ENCODE measurements around the gene HP1BP3.

The HP1BP3 gene

GRCh38 chr1:20763417-20763816 lies 23.7 kb downstream of the HP1BP3 start:
- no peak for FAIRE-seq

GRCh38 chr1:20760322-20760721 lies 26.8 kb downstream of the HP1BP3 start:
- FAIRE-seq: no peak

GRCh38 chr1:20753589-20753988 lies 33.5 kb downstream of the HP1BP3 start:
- no peak for FAIRE-seq

GRCh38 chr1:20751462-20751990 lies 35.6 kb downstream of the HP1BP3 start:
- no peak for FAIRE-seq

- FAIRE-seq: no peak
Measured at GRCh38 chr1:20742671-20743070, 44.4 kb downstream of the HP1BP3 start.

GRCh38 chr1:20740781-20741180 lies 46.3 kb downstream of the HP1BP3 start:
- FAIRE-seq: no peak

- FAIRE-seq: peak; percentile 15
Measured at GRCh38 chr1:20739225-20739624, 47.9 kb downstream of the HP1BP3 start.

- FAIRE-seq: no peak
Measured at GRCh38 chr1:20735581-20736111, 51.5 kb downstream of the HP1BP3 start.

- FAIRE-seq: peak; percentile 31
Measured at GRCh38 chr1:20733360-20733975, 53.6 kb downstream of the HP1BP3 start.

- peak; percentile 100 for FAIRE-seq
Measured at GRCh38 chr1:20732588-20733359, 54.3 kb downstream of the HP1BP3 start, which contains the start of gene SH2D5. SH2D5 (minus strand) TSS chr1:20732703; CDS start chr1:20728044, 4,659 bp downstream.

- peak; percentile 91 for FAIRE-seq
Measured at GRCh38 chr1:20732071-20732587, 55.0 kb downstream of the HP1BP3 start.

GRCh38 chr1:20731057-20731991 lies 55.8 kb downstream of the HP1BP3 start:
- no peak for FAIRE-seq

GRCh38 chr1:20730690-20731056 lies 56.4 kb downstream of the HP1BP3 start:
- no peak for FAIRE-seq

- FAIRE-seq: no peak
Measured at GRCh38 chr1:20729990-20730689, 57.0 kb downstream of the HP1BP3 start.

- no peak for FAIRE-seq
Measured at GRCh38 chr1:20729155-20729931, 57.8 kb downstream of the HP1BP3 start.

- no peak for FAIRE-seq
Measured at GRCh38 chr1:20728371-20729154, 58.5 kb downstream of the HP1BP3 start.

GRCh38 chr1:20727746-20728316 lies 59.3 kb downstream of the HP1BP3 start:
- FAIRE-seq: no peak

GRCh38 chr1:20726932-20727745 lies 60.0 kb downstream of the HP1BP3 start:
- FAIRE-seq: no peak

All from G401.6 (cell line).